Ecto neural progenitor cell (in vitro differentiated cells): Measurements from ENCODE around the gene CA12.
A peak's percentile ranks its signal among the peaks of the same experiment; 100 is the strongest.
"Not testable (repeated sequence)": the region's sequence is repeated elsewhere in the genome, so short reads cannot be mapped to it uniquely, and the experiment has no call there.

Experiments used
- DNase-seq: peaks from one replicate; pipeline ENCODE4 v3.0.0-alpha.2; 2018; ENCODE audit warnings: low spot score

Gene CA12

GRCh38 chr15:63335543-63336240 lies 46.0 kb downstream of the CA12 start:
- DNase-seq, result no peak

GRCh38 chr15:63334821-63335220 lies 46.8 kb downstream of the CA12 start:
- no peak for DNase-seq

GRCh38 chr15:63332367-63333124 lies 49.1 kb downstream of the CA12 start:
- DNase-seq, result peak; percentile 30

- DNase-seq, result peak; percentile 24
Measured at GRCh38 chr15:63331456-63331855, 50.2 kb downstream of the CA12 start.

GRCh38 chr15:63330926-63331325 lies 50.7 kb downstream of the CA12 start:
- DNase-seq, result no peak

GRCh38 chr15:63329567-63330350 lies 51.9 kb downstream of the CA12 start:
- DNase-seq, result peak; percentile 40

- DNase-seq, result no peak
Measured at GRCh38 chr15:63327648-63328421, 53.8 kb downstream of the CA12 start.

GRCh38 chr15:63324770-63325169 lies 56.9 kb downstream of the CA12 start:
- DNase-seq, result no peak

- DNase-seq, result peak; percentile 43
Measured at GRCh38 chr15:63323798-63324563, 57.7 kb downstream of the CA12 start.

- no peak for DNase-seq
Measured at GRCh38 chr15:63322541-63322940, 59.1 kb downstream of the CA12 start.

- DNase-seq, result no peak
Measured at GRCh38 chr15:63321462-63321861, 60.2 kb downstream of the CA12 start.

- DNase-seq, result not testable (repeated sequence)
Measured at GRCh38 chr15:63320981-63321380, 60.7 kb downstream of the CA12 start.

GRCh38 chr15:63320446-63320845 lies 61.2 kb downstream of the CA12 start:
- not testable (repeated sequence) for DNase-seq

GRCh38 chr15:63319065-63319464 lies 62.6 kb downstream of the CA12 start:
- no peak for DNase-seq

GRCh38 chr15:63318344-63318743 lies 63.3 kb downstream of the CA12 start:
- DNase-seq, result no peak

GRCh38 chr15:63314409-63314808 lies 67.2 kb downstream of the CA12 start:
- no peak for DNase-seq

- no peak for DNase-seq
Measured at GRCh38 chr15:63313825-63314224, 67.8 kb downstream of the CA12 start.

- DNase-seq, result no peak
Measured at GRCh38 chr15:63312286-63312685, 69.4 kb downstream of the CA12 start.

- no peak for DNase-seq
Measured at GRCh38 chr15:63310646-63311045, 71.0 kb downstream of the CA12 start.

- DNase-seq, result no peak
Measured at GRCh38 chr15:63308947-63309346, 72.7 kb downstream of the CA12 start.

- no peak for DNase-seq
Measured at GRCh38 chr15:63308491-63308890, 73.2 kb downstream of the CA12 start.
